Stimulated activated CD8-positive, alpha-beta memory T cell treated with anti-CD3 and anti-CD28 coated beads, Interleukin-15, amount 100 ng/mL, for 48 hours (primary cell): ENCODE results near the gene PTPRE.
A peak's percentile ranks its signal among the peaks of the same experiment; 100 is the strongest.

Experiments used
- DNase-seq, 2 donors: peaks; one replicate each; pipeline ENCODE4 v3.0.0-alpha.2; 2020; ENCODE audit warnings: low read depth in 2 of 2

PTPRE gene

GRCh38 chr10:128044961-128045832 is 138.3 kb downstream of the PTPRE start:
- no peak for DNase-seq

- DNase-seq, result no peak
Measured at GRCh38 chr10:128045833-128046120, 138.9 kb downstream of the PTPRE start.

- DNase-seq, result no peak
Measured at GRCh38 chr10:128046156-128046952, 139.5 kb downstream of the PTPRE start.

- no peak for DNase-seq
Measured at GRCh38 chr10:128046953-128047290, 140.0 kb downstream of the PTPRE start.

- peak; percentile 78 to 82 for DNase-seq
Measured at GRCh38 chr10:128047351-128047750, 140.4 kb downstream of the PTPRE start.

GRCh38 chr10:128047991-128048818 is 141.3 kb downstream of the PTPRE start:
- DNase-seq, result no peak

- no peak for DNase-seq
Measured at GRCh38 chr10:128048819-128049210, 141.9 kb downstream of the PTPRE start.

GRCh38 chr10:128049226-128050120 is 142.6 kb downstream of the PTPRE start:
- DNase-seq, result no peak

GRCh38 chr10:128050121-128050516 is 143.2 kb downstream of the PTPRE start:
- no peak for DNase-seq

- DNase-seq, result no peak
Measured at GRCh38 chr10:128050936-128051335, 144.0 kb downstream of the PTPRE start.

- no peak for DNase-seq
Measured at GRCh38 chr10:128051548-128051947, 144.6 kb downstream of the PTPRE start.

- no peak for DNase-seq
Measured at GRCh38 chr10:128052696-128053095, 145.8 kb downstream of the PTPRE start.

GRCh38 chr10:128053356-128053755 is 146.5 kb downstream of the PTPRE start:
- DNase-seq, result no peak

- no peak for DNase-seq
Measured at GRCh38 chr10:128054163-128054970, 147.5 kb downstream of the PTPRE start.

- no peak for DNase-seq
Measured at GRCh38 chr10:128055061-128055868, 148.4 kb downstream of the PTPRE start.

- DNase-seq, result no peak
Measured at GRCh38 chr10:128056303-128057050, 149.6 kb downstream of the PTPRE start.

GRCh38 chr10:128058106-128058749 is 151.3 kb downstream of the PTPRE start:
- DNase-seq, result no peak

GRCh38 chr10:128058750-128059134 is 151.8 kb downstream of the PTPRE start:
- DNase-seq, result no peak
